CD8-positive, alpha-beta memory T cell (primary cell): Measurements from ENCODE around the gene P4HA3. TPM values are rescaled to one million over a fixed set of nuclear protein-coding genes. Genes with fewer than 3 reads are reported as not detected.

ENCODE experiments used
- CTCF ChIA-PET: fragments of 350-600 bp; sonication (Branson Sonifier 250); formaldehyde crosslinking; loops from one replicate; lab custom pipeline; 2021; ENCODE audit warnings: antibody characterized with exemption; lab: Charles Lee
- POLR2A ChIA-PET: fragments of 350-600 bp; sonication (Branson Sonifier 250); formaldehyde crosslinking; loops from one replicate; lab custom pipeline; 2021; ENCODE audit warnings: antibody characterized with exemption; lab: Charles Lee
- DNase-seq, 5 donors: peaks; one replicate each; pipeline versions ENCODE4 v3.0.0 to v3.0.0-alpha.2; 2020 to 2022; ENCODE audit warnings: mixed read lengths in 1 of 5
- H3K27ac ChIP-seq: one replicate; pipeline ENCODE4 v1.7.0; 2013; ENCODE audit warnings: low read depth, mild to moderate bottlenecking, low read length, moderate library complexity
- H3K27me3 ChIP-seq: 2 replicates; pipeline ENCODE4 v1.7.0; 2013; ENCODE audit warnings: low read length, mild to moderate bottlenecking; ENCODE audit not compliant: insufficient read depth, poor library complexity, severe bottlenecking
- H3K36me3 ChIP-seq: 2 replicates; pipeline ENCODE4 v1.7.0; 2013; ENCODE audit warnings: mild to moderate bottlenecking, low read length, moderate library complexity; ENCODE audit not compliant: insufficient read depth
- H3K4me1 ChIP-seq: 2 replicates; pipeline ENCODE4 v1.7.0; 2013; ENCODE audit warnings: mild to moderate bottlenecking, low read length, moderate library complexity; ENCODE audit not compliant: insufficient read depth
- H3K4me3 ChIP-seq: 2 replicates; pipeline ENCODE4 v1.7.0; 2013; ENCODE audit warnings: mild to moderate bottlenecking, low read length
- H3K9me3 ChIP-seq: 2 replicates; pipeline ENCODE4 v1.7.0; 2013; ENCODE audit warnings: mild to moderate bottlenecking, low read length
- H3K27ac Mint-ChIP-seq, 8 donors: one replicate each; pipeline ENCODE4 v1.8.0; 2020 to 2021; ENCODE audit warnings: mixed read lengths in 8 of 8, mild to moderate bottlenecking in 6 of 8, inconsistent platforms in 3 of 8, moderate library complexity in 3 of 8
- H3K27me3 Mint-ChIP-seq, 2 donors: one replicate each; pipeline ENCODE4 v1.8.0; 2020 to 2021; ENCODE audit warnings: mixed read lengths in 2 of 2, mild to moderate bottlenecking in 1 of 2, moderate library complexity in 1 of 2
- H3K36me3 Mint-ChIP-seq, 3 donors: one replicate each; pipeline ENCODE4 v1.8.0; 2020 to 2021; ENCODE audit warnings: mixed read lengths in 3 of 3, inconsistent platforms in 1 of 3, mild to moderate bottlenecking in 1 of 3
- H3K4me1 Mint-ChIP-seq, 3 donors: one replicate each; pipeline ENCODE4 v1.8.0; 2020 to 2021; ENCODE audit warnings: mixed read lengths in 3 of 3, inconsistent platforms in 1 of 3, mild to moderate bottlenecking in 1 of 3
- H3K4me3 Mint-ChIP-seq, 7 donors: one replicate each; pipeline ENCODE4 v1.8.0; 2020 to 2021; ENCODE audit warnings: mixed read lengths in 7 of 7, mild to moderate bottlenecking in 6 of 7, moderate library complexity in 4 of 7, inconsistent platforms in 2 of 7
- H3K9me3 Mint-ChIP-seq, 5 donors: one replicate each; pipeline ENCODE4 v1.8.0; 2020 to 2022; ENCODE audit warnings: mixed read lengths in 5 of 5, mild to moderate bottlenecking in 3 of 5, moderate library complexity in 2 of 5, inconsistent platforms in 1 of 5
- polyA plus RNA-seq: library from polyadenylated mRNA; unstranded; fragments of 300-500 nt; fragmentation: Illumina TruSeq; gene quantifications from one replicate; pipeline ENCODE4 v1.2.3, GENCODE V29; 2021
- total RNA-seq, 2 experiments: library from RNA; stranded (reverse); gene quantifications; one replicate each; pipeline ENCODE4 v1.2.3, GENCODE V29; 2021

Gene P4HA3
- total and polyA plus RNA-seq, 3 experiments from 2014 or later = not detected

DNA sequence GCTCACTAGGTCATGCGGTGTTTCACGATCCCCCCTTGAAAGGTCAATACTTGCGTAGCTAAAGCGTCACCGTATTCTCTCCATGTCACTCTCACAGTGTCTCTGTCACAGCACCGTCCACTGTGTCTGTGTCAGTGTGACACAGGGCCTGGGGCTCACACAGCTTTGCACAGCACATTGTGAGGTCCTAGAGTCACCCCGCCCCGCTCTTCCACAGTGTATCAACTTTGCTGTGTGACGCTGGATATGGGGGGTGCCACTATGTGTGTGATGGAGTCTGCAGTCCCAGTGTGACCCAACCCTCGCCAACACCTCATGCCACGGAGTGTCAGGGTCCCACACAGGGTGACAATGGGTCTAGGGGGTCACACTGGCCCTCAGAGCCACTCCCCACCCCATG is 583 bp downstream of the P4HA3 start:
- peaks cover 2 to 7% (median 3%) of the 10 kb centered on the region in 5 donors for H3K9me3 Mint-ChIP-seq
- ChIA-PET POLR2A (no interaction called here), CTCF (no interaction called here)
- peaks cover 12 to 69% of the 10 kb centered on the region in 2 donors for H3K27me3 Mint-ChIP-seq
- no peak overlapping the region for H3K27ac Mint-ChIP-seq
- peaks cover 5 to 13% (median 12%) of the 10 kb centered on the region in 3 donors for H3K4me1 Mint-ChIP-seq
- Histone ChIP-seq H3K27me3 (peaks cover 17% of the 10 kb centered on the region), H3K4me3 (peak overlapping the region; percentile 23), H3K4me1 (peaks cover 6% of the 10 kb centered on the region), H3K36me3 (no peaks in the 10 kb centered on the region), H3K27ac (no peak overlapping the region), H3K9me3 (no peaks in the 10 kb centered on the region)
- H3K36me3 Mint-ChIP-seq = no peaks in the 10 kb centered on the region
- peak overlapping the region in 4 of 7 donors; percentile 35 to 57 (median 44) for H3K4me3 Mint-ChIP-seq
- no peak for DNase-seq

DNA sequence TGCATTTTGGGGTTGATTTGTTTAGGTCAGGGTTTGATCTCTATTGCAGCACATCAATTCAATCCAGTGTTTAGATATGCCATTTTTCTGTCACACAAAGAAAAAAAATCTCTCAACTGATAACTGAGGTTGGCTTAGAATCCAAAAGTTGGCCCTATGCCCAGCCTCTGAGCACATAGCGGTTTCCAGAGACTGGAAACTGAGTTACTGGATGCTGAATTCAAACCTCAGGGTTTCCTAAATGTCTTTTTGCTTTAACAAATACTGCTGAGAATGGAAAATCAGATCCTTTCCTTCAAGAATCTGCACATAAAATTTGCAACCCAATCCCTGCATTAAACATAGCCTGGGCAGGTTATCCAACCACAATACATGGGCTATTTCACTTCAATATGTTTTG is 4.0 kb downstream of the P4HA3 start:
- CTCF ChIA-PET = no interaction called here
- Mint-ChIP-seq H3K4me3 (no peak overlapping the region), H3K27ac (no peak overlapping the region), H3K27me3 (peaks cover 19 to 79% of the 10 kb centered on the region in 2 donors), H3K4me1 (peaks cover 5 to 13% (median 12%) of the 10 kb centered on the region in 3 donors), H3K36me3 (no peaks in the 10 kb centered on the region), H3K9me3 (no peaks in the 10 kb centered on the region)
- Histone ChIP-seq H3K4me3 (no peak overlapping the region), H3K9me3 (no peaks in the 10 kb centered on the region), H3K27me3 (peaks cover 22% of the 10 kb centered on the region), H3K36me3 (no peaks in the 10 kb centered on the region), H3K27ac (no peak overlapping the region), H3K4me1 (peaks cover 6% of the 10 kb centered on the region)
- DNase-seq = no peak
- POLR2A ChIA-PET = no interaction called here

DNA sequence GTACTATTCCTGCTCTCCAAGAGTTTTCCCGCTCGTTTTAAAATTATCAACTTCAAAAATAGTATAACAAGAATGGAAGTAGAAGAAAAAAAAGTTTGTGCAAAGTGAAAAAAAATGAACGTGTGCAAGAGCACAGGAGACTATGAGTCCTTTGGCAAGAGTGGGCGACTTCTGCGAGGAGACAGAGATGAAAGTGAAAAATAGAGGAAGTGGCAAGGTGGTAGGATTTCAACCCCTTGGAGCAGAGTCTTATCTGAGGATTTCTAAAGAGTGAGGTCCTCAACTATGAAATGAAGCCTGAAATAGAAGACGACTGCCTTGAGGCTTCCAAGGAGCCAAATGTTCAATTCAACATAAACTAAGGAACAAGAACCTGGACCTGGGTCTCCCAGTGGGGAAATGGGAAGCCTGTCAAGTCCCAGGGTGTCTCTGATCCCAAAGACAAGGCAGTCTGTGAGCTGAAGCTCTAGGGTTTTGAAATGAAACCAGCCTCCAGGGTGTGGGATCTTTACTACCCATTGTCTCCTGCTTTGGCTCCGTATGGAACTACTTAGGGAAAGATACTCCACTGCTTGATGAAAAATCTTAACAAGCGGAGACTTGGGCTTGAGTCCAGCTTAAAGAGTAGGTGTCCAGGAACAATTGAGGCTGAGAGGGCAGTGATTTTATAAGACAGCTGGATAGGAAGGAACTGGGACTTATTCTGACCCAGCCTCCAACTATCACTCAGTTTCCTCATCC is 4.8 kb downstream of the P4HA3 start:
- peaks cover 4 to 9% (median 9%) of the 10 kb centered on the region in 3 donors for H3K4me1 Mint-ChIP-seq
- H3K36me3 ChIP-seq = no peaks in the 10 kb centered on the region
- H3K9me3 Mint-ChIP-seq = no peaks in the 10 kb centered on the region
- H3K36me3 Mint-ChIP-seq = no peaks in the 10 kb centered on the region
- peaks cover 16 to 75% of the 10 kb centered on the region in 2 donors for H3K27me3 Mint-ChIP-seq
- H3K4me3 Mint-ChIP-seq = no peak overlapping the region
- H3K27ac Mint-ChIP-seq = no peak overlapping the region
- peaks cover 6% of the 10 kb centered on the region for H3K4me1 ChIP-seq
- H3K9me3 ChIP-seq = no peaks in the 10 kb centered on the region
- no peak for DNase-seq
- H3K27me3 ChIP-seq = peaks cover 22% of the 10 kb centered on the region
- H3K4me3 ChIP-seq = no peak overlapping the region
- H3K27ac ChIP-seq = no peak overlapping the region
- CTCF ChIA-PET = no interaction called here
- POLR2A ChIA-PET = no interaction called here

DNA sequence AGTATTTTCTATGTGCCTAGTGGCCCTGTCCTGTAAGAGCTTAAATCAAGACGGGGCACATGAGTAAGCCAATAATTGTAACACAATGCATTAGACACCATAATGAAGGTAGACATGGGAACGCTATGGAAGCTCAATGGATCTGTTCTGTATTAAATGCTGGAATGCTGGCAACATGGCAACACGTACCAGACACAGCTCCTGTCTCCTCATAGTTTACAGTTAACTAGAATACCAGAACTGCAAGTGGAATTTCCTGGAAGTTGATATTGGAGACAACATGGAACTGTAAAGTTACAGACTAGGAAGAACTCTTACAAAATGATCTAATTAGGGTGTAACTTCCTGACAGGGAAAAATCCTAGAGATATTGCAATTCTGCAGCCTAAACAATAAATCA is 12.4 kb downstream of the P4HA3 start:
- POLR2A ChIA-PET = no interaction called here
- no peaks in the 10 kb centered on the region for H3K4me1 ChIP-seq

DNA sequence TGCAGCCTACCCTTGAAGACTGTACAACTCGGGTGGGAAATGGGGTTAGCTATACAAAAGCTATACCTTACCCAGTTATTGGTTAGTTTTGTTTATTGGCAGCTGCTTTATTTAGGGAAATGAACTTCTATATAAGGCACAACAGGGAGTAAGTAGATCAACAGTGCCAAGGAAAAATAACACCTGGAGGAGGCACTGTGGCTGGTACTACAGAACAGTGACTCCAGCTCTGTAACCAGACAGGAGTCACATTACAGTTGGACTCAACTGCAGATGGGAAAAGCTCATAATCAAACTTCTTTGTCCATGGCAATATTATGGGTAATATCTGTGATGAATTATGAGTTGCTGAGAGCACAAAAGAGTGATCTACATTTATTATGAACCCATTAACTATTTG is 14.0 kb downstream of the P4HA3 start:
- no peak overlapping the region for H3K4me3 ChIP-seq
- no peaks in the 10 kb centered on the region for H3K4me1 ChIP-seq
- Mint-ChIP-seq H3K36me3 (peaks cover 0 to 2% (median 0%) of the 10 kb centered on the region in 3 donors), H3K9me3 (no peaks in the 10 kb centered on the region), H3K27ac (no peak overlapping the region), H3K4me3 (no peak overlapping the region), H3K27me3 (peaks cover 6 to 73% of the 10 kb centered on the region in 2 donors), H3K4me1 (peaks cover 4 to 7% (median 5%) of the 10 kb centered on the region in 3 donors)
- H3K27me3 ChIP-seq = no peaks in the 10 kb centered on the region
- no peak overlapping the region for H3K27ac ChIP-seq
- no peaks in the 10 kb centered on the region for H3K9me3 ChIP-seq
- ChIA-PET CTCF (no interaction called here), POLR2A (no interaction called here)
- DNase-seq = no peak
- H3K36me3 ChIP-seq = no peaks in the 10 kb centered on the region

More for the DNA sequence above, 12.4 kb downstream of the P4HA3 start:
- Histone ChIP-seq H3K36me3 (no peaks in the 10 kb centered on the region), H3K27me3 (no peaks in the 10 kb centered on the region), H3K27ac (no peak overlapping the region), H3K9me3 (no peaks in the 10 kb centered on the region), H3K4me3 (no peak overlapping the region)
- peaks cover 8 to 72% of the 10 kb centered on the region in 2 donors for H3K27me3 Mint-ChIP-seq
- no peaks in the 10 kb centered on the region for H3K9me3 Mint-ChIP-seq
- CTCF ChIA-PET = no interaction called here
- peaks cover 0 to 1% (median 0%) of the 10 kb centered on the region in 3 donors for H3K36me3 Mint-ChIP-seq
- H3K4me3 Mint-ChIP-seq = no peak overlapping the region
- peaks cover 4 to 7% (median 5%) of the 10 kb centered on the region in 3 donors for H3K4me1 Mint-ChIP-seq
- DNase-seq = no peak
- H3K27ac Mint-ChIP-seq = no peak overlapping the region

DNA sequence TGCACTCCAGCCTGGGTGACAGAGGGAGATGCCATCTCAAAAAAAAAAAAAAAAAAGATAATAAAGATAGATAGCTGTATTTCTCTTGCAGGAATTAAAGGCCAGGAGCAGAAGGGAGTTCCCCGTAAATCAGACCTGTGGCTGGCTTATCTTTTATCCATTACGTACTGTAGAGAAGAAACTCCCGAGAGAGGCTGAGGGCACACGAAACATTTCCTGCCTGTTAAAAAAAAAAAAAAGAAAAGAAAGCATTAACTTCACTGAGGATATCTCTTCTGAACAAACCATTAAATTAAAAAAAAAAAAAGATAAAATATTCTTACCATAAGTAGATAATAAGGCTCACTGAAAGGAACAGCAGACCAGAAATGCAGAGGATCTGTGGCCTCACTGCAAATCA is 22.5 kb downstream of the P4HA3 start:
- Mint-ChIP-seq H3K9me3 (no peaks in the 10 kb centered on the region), H3K27ac (peak overlapping the region in 1 of 8 donors; percentile 80), H3K36me3 (no peaks in the 10 kb centered on the region), H3K4me3 (no peak overlapping the region), H3K4me1 (no peaks in the 10 kb centered on the region), H3K27me3 (peaks cover 4 to 17% of the 10 kb centered on the region in 2 donors)
- CTCF ChIA-PET = no interaction called here
- no peaks in the 10 kb centered on the region for H3K9me3 ChIP-seq
- no peaks in the 10 kb centered on the region for H3K4me1 ChIP-seq
- no peak overlapping the region for H3K27ac ChIP-seq
- DNase-seq = no peak
- no peaks in the 10 kb centered on the region for H3K36me3 ChIP-seq
- POLR2A ChIA-PET = no interaction called here
- H3K4me3 ChIP-seq = no peak overlapping the region
- no peaks in the 10 kb centered on the region for H3K27me3 ChIP-seq

DNA sequence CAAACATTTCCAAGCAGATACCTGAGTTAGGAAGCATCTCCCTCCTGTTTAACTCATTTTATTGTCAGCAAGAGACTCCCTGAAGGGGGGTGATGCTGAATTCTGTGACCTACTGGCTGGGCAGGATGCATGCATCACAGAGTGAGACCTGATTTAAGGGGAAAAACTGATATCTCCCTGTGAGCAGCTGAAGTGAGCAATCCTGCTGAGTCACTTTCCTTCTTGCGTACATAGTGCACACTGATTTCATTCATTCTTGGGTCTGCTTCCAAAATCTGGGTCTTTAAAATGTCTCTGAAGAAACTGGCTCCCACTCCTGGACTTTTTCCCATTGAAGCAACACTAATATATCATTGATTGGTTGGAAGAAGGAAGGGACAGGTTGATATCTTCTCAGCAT is 23.3 kb downstream of the P4HA3 start:
- no peak for DNase-seq
- H3K27me3 Mint-ChIP-seq = peaks cover 4 to 13% of the 10 kb centered on the region in 2 donors

DNA sequence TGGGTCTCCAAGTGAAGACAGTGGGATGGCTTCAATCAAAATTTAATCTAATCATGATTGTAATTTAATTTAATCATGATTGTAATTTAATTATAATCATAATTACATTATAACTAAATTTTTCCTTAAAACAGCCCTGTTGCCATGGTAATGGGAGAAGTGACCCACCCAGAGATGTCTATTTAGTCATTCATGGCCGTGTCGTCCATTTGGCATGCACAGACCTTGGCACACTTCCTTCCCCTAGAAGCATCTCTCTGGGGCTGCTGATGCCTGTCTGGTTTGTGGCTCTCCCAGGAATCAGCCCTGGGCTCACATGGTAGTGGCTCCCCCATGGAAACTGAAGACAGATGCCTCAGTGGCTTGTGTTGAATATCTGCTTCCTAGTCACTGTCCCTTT is 27.0 kb downstream of the P4HA3 start:
- H3K27ac ChIP-seq = no peak overlapping the region
- no peaks in the 10 kb centered on the region for H3K9me3 ChIP-seq
- Mint-ChIP-seq H3K4me1 (no peaks in the 10 kb centered on the region), H3K36me3 (no peaks in the 10 kb centered on the region), H3K4me3 (no peak overlapping the region), H3K9me3 (no peaks in the 10 kb centered on the region), H3K27me3 (peaks cover 2 to 3% of the 10 kb centered on the region in 2 donors), H3K27ac (no peak overlapping the region)
- DNase-seq = no peak
- CTCF ChIA-PET = no interaction called here
- POLR2A ChIA-PET = no interaction called here
- H3K27me3 ChIP-seq = no peaks in the 10 kb centered on the region
- H3K4me1 ChIP-seq = no peaks in the 10 kb centered on the region
- no peak overlapping the region for H3K4me3 ChIP-seq
- H3K36me3 ChIP-seq = no peaks in the 10 kb centered on the region

More for the DNA sequence above, 23.3 kb downstream of the P4HA3 start:
- ChIA-PET CTCF (no interaction called here), POLR2A (no interaction called here)
- Histone ChIP-seq H3K36me3 (no peaks in the 10 kb centered on the region), H3K4me3 (no peak overlapping the region), H3K9me3 (no peaks in the 10 kb centered on the region), H3K27ac (no peak overlapping the region), H3K4me1 (no peaks in the 10 kb centered on the region), H3K27me3 (no peaks in the 10 kb centered on the region)
- Mint-ChIP-seq H3K27ac (no peak overlapping the region), H3K9me3 (no peaks in the 10 kb centered on the region), H3K36me3 (no peaks in the 10 kb centered on the region), H3K4me3 (no peak overlapping the region), H3K4me1 (no peaks in the 10 kb centered on the region)
